IMR-90 (cell line): ENCODE measurements around the gene SDC3.

Experiments used
- CEBPB ChIP-seq: IDR thresholded peaks from 2 replicates; pipeline ENCODE4 v1.6.1; 2012; ENCODE audit warnings: low read depth, low read length, improper control_type of control experiment
- CTCF ChIP-seq: conservative IDR thresholded peaks from 2 replicates; pipeline ENCODE4 v1.5.1; 2012; ENCODE audit warnings: mild to moderate bottlenecking, low read depth, low read length, improper control_type of control experiment
- RFX5 ChIP-seq: IDR thresholded peaks from 2 replicates; pipeline ENCODE4 v1.8.0; 2012; ENCODE audit warnings: low read depth, mild to moderate bottlenecking, low read length, moderate library complexity
- SMC3 ChIP-seq: fragments of 150-350 bp; IDR thresholded peaks from 2 replicates; pipeline ENCODE4 v1.6.1; 2016; ENCODE audit warnings: low read depth, mild to moderate bottlenecking, antibody characterized with exemption, low read length, moderate library complexity

DNA sequence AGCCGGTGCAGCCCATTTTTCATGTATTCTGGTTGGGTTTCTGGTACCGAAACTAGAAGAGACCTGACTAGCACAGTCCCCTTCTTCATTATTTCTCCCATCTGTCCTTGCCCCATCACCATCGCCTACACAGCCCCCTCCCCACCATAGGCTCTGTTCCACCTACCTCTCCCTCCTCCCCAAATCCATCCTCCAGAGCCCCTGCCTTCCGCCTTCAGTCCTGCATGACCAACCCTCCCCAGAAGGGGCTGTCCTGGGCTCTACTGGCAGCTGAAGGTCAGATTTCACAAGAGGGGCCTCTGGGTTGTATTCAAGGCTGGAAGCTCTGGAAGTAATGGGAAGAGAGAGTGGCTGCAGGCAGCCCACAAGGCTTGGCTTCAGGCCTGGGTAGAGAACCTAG lies 55.2 kb downstream of the SDC3 start:
- no peak for TF ChIP-seq CTCF
- TF ChIP-seq CEBPB = no peak
- no peak for TF ChIP-seq SMC3
- TF ChIP-seq RFX5 = no peak
